GM03348 (cell line): ENCODE measurements around the gene RAPGEF5.
A peak's percentile ranks its signal among the peaks of the same experiment; 100 is the strongest.

Experiments
- DNase-seq: peaks from one replicate; pipeline ENCODE4 v3.0.0; 2012; ENCODE audit warnings: low spot score

Gene RAPGEF5

GRCh38 chr7:22189741-22190140, 167.2 kb downstream of the RAPGEF5 start:
- DNase-seq = no peak

GRCh38 chr7:22189230-22189629, 167.7 kb downstream of the RAPGEF5 start:
- DNase-seq = no peak

- DNase-seq = no peak
Measured at GRCh38 chr7:22187691-22188348, 169.1 kb downstream of the RAPGEF5 start.

- DNase-seq = no peak
Measured at GRCh38 chr7:22185559-22185958, 171.4 kb downstream of the RAPGEF5 start.

- no peak for DNase-seq
Measured at GRCh38 chr7:22184549-22185199, 172.3 kb downstream of the RAPGEF5 start.

- no peak for DNase-seq
Measured at GRCh38 chr7:22183522-22184280, 173.3 kb downstream of the RAPGEF5 start.

GRCh38 chr7:22182149-22182548, 174.8 kb downstream of the RAPGEF5 start:
- no peak for DNase-seq

GRCh38 chr7:22181663-22182062, 175.3 kb downstream of the RAPGEF5 start:
- DNase-seq = no peak

- DNase-seq = no peak
Measured at GRCh38 chr7:22179442-22179879, 177.5 kb downstream of the RAPGEF5 start.

- no peak for DNase-seq
Measured at GRCh38 chr7:22178735-22179134, 178.2 kb downstream of the RAPGEF5 start.

GRCh38 chr7:22176791-22177412, 180.1 kb downstream of the RAPGEF5 start:
- no peak for DNase-seq

GRCh38 chr7:22174574-22174953, 182.4 kb downstream of the RAPGEF5 start:
- no peak for DNase-seq

- DNase-seq = no peak
Measured at GRCh38 chr7:22173685-22174573, 183.0 kb downstream of the RAPGEF5 start.

GRCh38 chr7:22168129-22168634, 188.8 kb downstream of the RAPGEF5 start:
- DNase-seq = no peak

- DNase-seq = no peak
Measured at GRCh38 chr7:22167482-22167881, 189.5 kb downstream of the RAPGEF5 start.

- no peak for DNase-seq
Measured at GRCh38 chr7:22166928-22167327, 190.0 kb downstream of the RAPGEF5 start.

GRCh38 chr7:22159341-22159740, 197.6 kb downstream of the RAPGEF5 start:
- DNase-seq = no peak

GRCh38 chr7:22157552-22157951, 199.4 kb downstream of the RAPGEF5 start:
- DNase-seq = no peak

GRCh38 chr7:22156205-22156604, 200.7 kb downstream of the RAPGEF5 start:
- peak; percentile 61 for DNase-seq

- no peak for DNase-seq
Measured at GRCh38 chr7:22154143-22154529, 202.8 kb downstream of the RAPGEF5 start.

GRCh38 chr7:22153432-22154142, 203.4 kb downstream of the RAPGEF5 start:
- no peak for DNase-seq
